Measurements from ENCODE around the gene ITGB2.

DNA sequence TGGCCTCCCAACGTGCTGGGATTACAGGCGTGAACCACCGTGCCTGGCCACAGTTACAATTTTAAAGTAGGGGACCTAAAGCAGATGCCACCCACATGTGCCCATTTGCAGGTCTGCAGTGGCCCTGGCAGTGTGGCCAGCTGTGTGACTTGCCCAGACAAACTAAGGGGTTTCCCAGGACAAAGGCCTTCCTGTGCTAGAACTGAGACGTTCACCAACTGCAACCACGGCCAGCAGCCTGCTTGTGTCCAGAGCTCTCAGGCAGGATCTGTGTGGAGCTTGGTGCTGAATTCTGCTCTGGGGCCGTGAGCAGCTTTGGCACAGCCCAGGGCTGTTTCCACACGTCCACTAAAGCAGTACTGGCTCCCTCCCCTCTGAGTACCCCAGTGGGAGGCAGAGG, 36.6 kb downstream of the ITGB2 start:
- TF ChIP-seq, protein P1, sequence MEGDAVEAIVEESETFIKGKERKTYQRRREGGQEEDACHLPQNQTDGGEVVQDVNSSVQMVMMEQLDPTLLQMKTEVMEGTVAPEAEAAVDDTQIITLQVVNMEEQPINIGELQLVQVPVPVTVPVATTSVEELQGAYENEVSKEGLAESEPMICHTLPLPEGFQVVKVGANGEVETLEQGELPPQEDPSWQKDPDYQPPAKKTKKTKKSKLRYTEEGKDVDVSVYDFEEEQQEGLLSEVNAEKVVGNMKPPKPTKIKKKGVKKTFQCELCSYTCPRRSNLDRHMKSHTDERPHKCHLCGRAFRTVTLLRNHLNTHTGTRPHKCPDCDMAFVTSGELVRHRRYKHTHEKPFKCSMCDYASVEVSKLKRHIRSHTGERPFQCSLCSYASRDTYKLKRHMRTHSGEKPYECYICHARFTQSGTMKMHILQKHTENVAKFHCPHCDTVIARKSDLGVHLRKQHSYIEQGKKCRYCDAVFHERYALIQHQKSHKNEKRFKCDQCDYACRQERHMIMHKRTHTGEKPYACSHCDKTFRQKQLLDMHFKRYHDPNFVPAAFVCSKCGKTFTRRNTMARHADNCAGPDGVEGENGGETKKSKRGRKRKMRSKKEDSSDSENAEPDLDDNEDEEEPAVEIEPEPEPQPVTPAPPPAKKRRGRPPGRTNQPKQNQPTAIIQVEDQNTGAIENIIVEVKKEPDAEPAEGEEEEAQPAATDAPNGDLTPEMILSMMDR (IDR thresholded peaks at IDR 0.05) = no peak
- no peak for TF ChIP-seq POLR2A (IDR thresholded peaks at IDR 0.05)
- no peak for TF ChIP-seq POLR2AphosphoS5 (IDR thresholded peaks at IDR 0.05)

Measured in suprapubic skin (tissue), 4 donors.